Lower lobe of right lung (tissue), 2 donors: ENCODE results near the gene TECPR2. TPM values are rescaled to one million over a fixed set of nuclear protein-coding genes. Genes with fewer than 3 reads are reported as not detected.
A peak's percentile ranks its signal among the peaks of the same experiment; 100 is the strongest.

Experiments used
- ATAC-seq, 2 donors: fragments of 200-7000 bp; cut with Tn5 transposase; one replicate each; pipeline ENCODE4 v1.9.1; 2020 to 2022; ENCODE audit warnings: mild to moderate bottlenecking in 2 of 2, moderate library complexity in 2 of 2
- DNase-seq: peaks from one replicate; pipeline ENCODE4 v3.0.0-alpha.2; 2020
- H3K27ac ChIP-seq: fragments of 200-600 bp; one replicate; pipeline ENCODE4 v1.8.0; 2022
- H3K27me3 ChIP-seq: fragments of 200-600 bp; one replicate; pipeline ENCODE4 v1.8.0; 2022; ENCODE audit warnings: low read depth
- H3K36me3 ChIP-seq: fragments of 200-600 bp; one replicate; pipeline ENCODE4 v1.8.0; 2022; ENCODE audit warnings: mild to moderate bottlenecking
- H3K4me1 ChIP-seq: fragments of 200-600 bp; one replicate; pipeline ENCODE4 v1.8.0; 2022
- H3K4me3 ChIP-seq: fragments of 200-600 bp; one replicate; pipeline ENCODE4 v1.8.0; 2022; ENCODE audit warnings: mild to moderate bottlenecking
- H3K9me3 ChIP-seq: fragments of 200-600 bp; one replicate; pipeline ENCODE4 v1.8.0; 2022
- CTCF ChIP-seq: fragments of 200-600 bp; IDR thresholded peaks from one replicate; pipeline ENCODE4 v1.8.0; 2022; ENCODE audit warnings: antibody characterized with exemption, mild to moderate bottlenecking
- intact Hi-C: fragments of 100-400 bp; cut with DNase I; formaldehyde crosslinking; loops from one replicate; pipeline ENCODE4 v1.11.0; 2022
- total RNA-seq: library from RNA; stranded (reverse); fragmentation: NEBNext Ultra II Directional; extraction: Animal tissue kit (Norgen Biotek cat#: 25700); gene quantifications from one replicate; pipeline ENCODE4 v1.2.1, GENCODE V29; 2021
- donor health status: DM: no; HTN: yes; CAD: no; lungs with severe emphysema.

TECPR2 gene
- total RNA-seq, 1 donor from 2014 or later = 23.2 TPM

GRCh38 chr14:102316743-102317563 lies 45.8 kb upstream of the TECPR2 start:
- peak; percentile 82 for TF ChIP-seq CTCF
- peak overlapping the region; percentile 65 for H3K4me3 ChIP-seq
- peak; percentile 94 for DNase-seq
- H3K27ac ChIP-seq = peak overlapping the region; percentile 80
- intact Hi-C loops = no loop called here
- no peaks in the 10 kb centered on the region for H3K9me3 ChIP-seq
- peaks cover 50% of the 10 kb centered on the region for H3K4me1 ChIP-seq
- no peaks in the 10 kb centered on the region for H3K27me3 ChIP-seq
- no peaks in the 10 kb centered on the region for H3K36me3 ChIP-seq
- peak; percentile 88 to 89 for ATAC-seq

GRCh38 chr14:102317564-102318248 lies 45.0 kb upstream of the TECPR2 start:
- no peaks in the 10 kb centered on the region for H3K36me3 ChIP-seq
- no peak for TF ChIP-seq CTCF
- intact Hi-C loops = no loop called here
- no peak for ATAC-seq
- peaks cover 50% of the 10 kb centered on the region for H3K4me1 ChIP-seq
- H3K9me3 ChIP-seq = no peaks in the 10 kb centered on the region
- no peaks in the 10 kb centered on the region for H3K27me3 ChIP-seq
- DNase-seq = no peak
- H3K27ac ChIP-seq = peak overlapping the region; percentile 80
- H3K4me3 ChIP-seq = peak overlapping the region; percentile 65

GRCh38 chr14:102318781-102319276 lies 43.9 kb upstream of the TECPR2 start:
- DNase-seq = no peak
- Histone ChIP-seq H3K27ac (peak overlapping the region; percentile 97), H3K9me3 (no peaks in the 10 kb centered on the region), H3K4me1 (peaks cover 54% of the 10 kb centered on the region), H3K27me3 (no peaks in the 10 kb centered on the region), H3K36me3 (no peaks in the 10 kb centered on the region), H3K4me3 (peak overlapping the region; percentile 82)
- intact Hi-C loops = no loop called here
- no peak for TF ChIP-seq CTCF
- ATAC-seq = no peak

GRCh38 chr14:102319351-102320032 lies 43.2 kb upstream of the TECPR2 start, which contains the start of gene ZNF839:
TSS of gene ZNF839 (plus strand) at chr14:102319746. CDS start at chr14:102319766, 20 bp downstream.
- peak within 1 kb of the TSS; percentile 82 for H3K4me3 ChIP-seq
- peaks cover 52% of the 10 kb centered on the region for H3K4me1 ChIP-seq
- no peaks in the 10 kb centered on the region for H3K27me3 ChIP-seq
- H3K9me3 ChIP-seq = no peaks in the 10 kb centered on the region
- no peak for TF ChIP-seq CTCF
- intact Hi-C loops = no loop called here
- peak; percentile 81 to 85 for ATAC-seq
- H3K36me3 ChIP-seq = no peaks in the 10 kb centered on the region
- H3K27ac ChIP-seq = peak within 1 kb of the TSS; percentile 97
- peak; percentile 96 for DNase-seq

GRCh38 chr14:102320033-102320660 lies 42.6 kb upstream of the TECPR2 start:
- no peak for TF ChIP-seq CTCF
- H3K36me3 ChIP-seq = no peaks in the 10 kb centered on the region
- H3K4me3 ChIP-seq = peak overlapping the region; percentile 82
- intact Hi-C loops = no loop called here
- no peaks in the 10 kb centered on the region for H3K27me3 ChIP-seq
- DNase-seq (peak; percentile 58), ATAC-seq (peak; percentile 5 to 16)
- no peaks in the 10 kb centered on the region for H3K9me3 ChIP-seq
- H3K4me1 ChIP-seq = peaks cover 48% of the 10 kb centered on the region
- peak overlapping the region; percentile 97 for H3K27ac ChIP-seq
